Measurements from ENCODE around the gene STMN3.

The STMN3 gene

GRCh38 chr20:63691711-63692435 is 38.6 kb upstream of the STMN3 start:
- DNase-seq: no peak

GRCh38 chr20:63690898-63691710 is 37.9 kb upstream of the STMN3 start:
- DNase-seq: no peak

- DNase-seq: no peak
Measured at GRCh38 chr20:63690003-63690897, 37.0 kb upstream of the STMN3 start.

- DNase-seq: no peak
Measured at GRCh38 chr20:63689046-63690002, 36.1 kb upstream of the STMN3 start.

- no peak for DNase-seq
Measured at GRCh38 chr20:63688228-63689045, 35.2 kb upstream of the STMN3 start.

GRCh38 chr20:63687419-63688178 is 34.4 kb upstream of the STMN3 start:
- no peak for DNase-seq

- no peak for DNase-seq
Measured at GRCh38 chr20:63686492-63687321, 33.5 kb upstream of the STMN3 start.

GRCh38 chr20:63686094-63686491 is 32.9 kb upstream of the STMN3 start:
- DNase-seq: no peak

- DNase-seq: no peak
Measured at GRCh38 chr20:63685269-63686026, 32.2 kb upstream of the STMN3 start.

- DNase-seq: no peak
Measured at GRCh38 chr20:63682384-63683139, 29.3 kb upstream of the STMN3 start.

GRCh38 chr20:63681609-63682142 is 28.5 kb upstream of the STMN3 start:
- DNase-seq: no peak

- no peak for DNase-seq
Measured at GRCh38 chr20:63680857-63681608, 27.8 kb upstream of the STMN3 start.

- DNase-seq: no peak
Measured at GRCh38 chr20:63680427-63680826, 27.2 kb upstream of the STMN3 start.

- no peak for DNase-seq
Measured at GRCh38 chr20:63679799-63680305, 26.6 kb upstream of the STMN3 start.

- no peak for DNase-seq
Measured at GRCh38 chr20:63678667-63679465, 25.6 kb upstream of the STMN3 start.

GRCh38 chr20:63678071-63678470 is 24.8 kb upstream of the STMN3 start:
- DNase-seq: no peak
